ENCODE results near the gene HMX3.
"Not testable (repeated sequence)": the region's sequence is repeated elsewhere in the genome, so short reads cannot be mapped to it uniquely, and the experiment has no call there.

The HMX3 gene

GRCh38 chr10:123148414-123149161, 12.8 kb downstream of the HMX3 start:
- DNase-seq, result peak in 1 of 2 experiments; percentile 14

GRCh38 chr10:123149162-123149567, 13.4 kb downstream of the HMX3 start:
- no peak for DNase-seq

GRCh38 chr10:123149568-123150270, 13.9 kb downstream of the HMX3 start:
- no peak for DNase-seq

GRCh38 chr10:123150271-123150985, 14.7 kb downstream of the HMX3 start:
- no peak for DNase-seq

GRCh38 chr10:123150986-123151736, 15.4 kb downstream of the HMX3 start:
- DNase-seq, result no peak

- no peak for DNase-seq
Measured at GRCh38 chr10:123151737-123152135, 16.0 kb downstream of the HMX3 start.

- no peak for DNase-seq
Measured at GRCh38 chr10:123153486-123154091, 17.8 kb downstream of the HMX3 start.

GRCh38 chr10:123154092-123154710, 18.4 kb downstream of the HMX3 start, which contains the start of gene BUB3:
BUB3 (plus strand) TSS chr10:123154402; CDS start chr10:123154918, 516 bp downstream.
- peak; percentile 90 to 94 for DNase-seq

- DNase-seq, result peak in 1 of 2 experiments; percentile 36
Measured at GRCh38 chr10:123154711-123155505, 19.1 kb downstream of the HMX3 start.

- DNase-seq, result no peak
Measured at GRCh38 chr10:123156078-123156477, 20.3 kb downstream of the HMX3 start.

- DNase-seq, result no peak
Measured at GRCh38 chr10:123157210-123157609, 21.4 kb downstream of the HMX3 start.

GRCh38 chr10:123158682-123159081, 22.9 kb downstream of the HMX3 start:
- DNase-seq, result no peak

GRCh38 chr10:123160311-123160980, 24.7 kb downstream of the HMX3 start:
- no peak for DNase-seq

- DNase-seq, result no peak
Measured at GRCh38 chr10:123164319-123164718, 28.5 kb downstream of the HMX3 start.

GRCh38 chr10:123165445-123166072, 29.8 kb downstream of the HMX3 start:
- DNase-seq, result no peak

GRCh38 chr10:123166618-123167017, 30.8 kb downstream of the HMX3 start:
- no peak for DNase-seq

GRCh38 chr10:123170961-123171360, 35.2 kb downstream of the HMX3 start:
- no peak for DNase-seq

GRCh38 chr10:123171616-123172015, 35.8 kb downstream of the HMX3 start:
- not testable (repeated sequence) for DNase-seq

GRCh38 chr10:123175389-123176387, 39.9 kb downstream of the HMX3 start:
- no peak for DNase-seq

Measured in NCI-H524 (cell line).